SH-SY5Y (cell line): ENCODE measurements around the gene C2orf42.

Experiments
- GATA2 ChIP-seq: IDR thresholded peaks from 2 replicates; pipeline ENCODE4 v1.6.1; 2011; ENCODE audit warnings: mild to moderate bottlenecking, low read depth, low read length
- GATA3 ChIP-seq: IDR thresholded peaks from 2 replicates; pipeline ENCODE4 v1.6.1; 2011; ENCODE audit warnings: low read depth, mild to moderate bottlenecking, low read length, moderate library complexity

DNA sequence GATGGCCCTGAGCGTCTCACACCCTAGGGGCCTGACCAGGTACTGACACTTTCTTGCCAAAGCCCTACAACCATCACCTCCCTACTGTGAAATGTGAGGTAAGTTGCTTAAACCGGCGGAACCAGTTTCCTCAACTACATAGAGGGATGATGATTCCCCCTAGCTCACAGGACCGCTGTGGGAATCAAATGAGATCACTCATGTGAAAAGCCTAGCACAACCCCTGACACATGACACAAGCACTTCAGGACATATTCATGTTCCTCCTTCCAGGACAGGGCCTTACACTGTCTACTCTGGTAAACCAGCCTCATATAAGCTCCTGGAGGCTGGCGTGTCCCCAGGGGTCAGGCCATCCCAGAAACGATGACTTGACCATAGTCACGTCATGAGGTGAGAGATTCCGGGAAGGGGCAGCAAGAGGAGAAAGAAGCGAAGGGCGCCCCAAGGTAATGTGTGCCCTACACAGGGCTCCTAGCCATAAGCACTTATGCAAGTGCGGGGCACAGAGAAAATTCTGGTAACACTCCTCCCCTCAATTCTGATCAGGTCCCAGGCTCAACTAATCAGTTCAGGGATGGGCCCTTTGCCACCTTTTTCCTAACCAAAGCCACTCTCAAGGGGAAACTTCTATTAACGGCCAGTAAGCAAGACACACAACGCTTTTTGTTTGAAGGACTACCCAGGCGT is 49.5 kb downstream of the C2orf42 start:
- TF ChIP-seq GATA2 = no peak
- TF ChIP-seq GATA3 = no peak
